WTC11 (cell line): ENCODE data around the gene SLC2A9.

Experiments used
- CBFB ChIP-seq: sonication (generic); formaldehyde crosslinking; IDR thresholded peaks from 2 replicates; pipeline ENCODE4 v1.8.1; 2022; ENCODE audit warnings: mild to moderate bottlenecking, low read depth, missing genetic modification reagents
- CTCF ChIP-seq: fragments of 200-600 bp; IDR thresholded peaks from 2 replicates; pipeline ENCODE4 v1.8.0; 2022; ENCODE audit warnings: antibody characterized with exemption
- E2F1 ChIP-seq: sonication (generic); formaldehyde crosslinking; IDR thresholded peaks from 2 replicates; pipeline ENCODE4 v1.8.0; 2022; ENCODE audit warnings: mild to moderate bottlenecking, missing genetic modification reagents
- FOXJ3 ChIP-seq: sonication (generic); formaldehyde crosslinking; IDR thresholded peaks from 2 replicates; pipeline ENCODE4 v1.9.0; 2021; ENCODE audit warnings: missing genetic modification reagents, mild to moderate bottlenecking, borderline replicate concordance
- NR2C2 ChIP-seq: sonication (generic); formaldehyde crosslinking; IDR thresholded peaks from 2 replicates; pipeline ENCODE4 v1.8.0; 2022; ENCODE audit warnings: mild to moderate bottlenecking, missing genetic modification reagents
- ZNF138 ChIP-seq: sonication (generic); formaldehyde crosslinking; conservative IDR thresholded peaks from 2 replicates; pipeline ENCODE4 v1.8.1; 2022; ENCODE audit warnings: mild to moderate bottlenecking, moderate library complexity, missing genetic modification reagents
- ZNF232 ChIP-seq: sonication (generic); formaldehyde crosslinking; IDR thresholded peaks from 2 replicates; pipeline ENCODE4 v1.8.0; 2022; ENCODE audit warnings: mild to moderate bottlenecking, missing genetic modification reagents
- ZNF423 ChIP-seq: fragments of 250-450 bp; sonication (Bioruptor Pico); IDR thresholded peaks from 2 replicates; pipeline ENCODE4 v2.1.2; 2022; ENCODE audit warnings: mild to moderate bottlenecking, moderate library complexity

- no peak for TF ChIP-seq ZNF138 (CRISPR knock-in tag)
- TF ChIP-seq CTCF, result no peak
- TF ChIP-seq FOXJ3 (CRISPR knock-in tag), result no peak
- TF ChIP-seq ZNF423 (CRISPR knock-in tag), result no peak
- no peak for TF ChIP-seq ZNF232 (CRISPR knock-in tag)
- TF ChIP-seq E2F1 (CRISPR knock-in tag), result no peak
- TF ChIP-seq CBFB (CRISPR knock-in tag), result no peak
- no peak for TF ChIP-seq NR2C2 (CRISPR knock-in tag)
Measured at GRCh38 chr4:9800848-9801247, 220.4 kb downstream of the SLC2A9 start.
